ENCODE results near the gene C13orf46.

DNA sequence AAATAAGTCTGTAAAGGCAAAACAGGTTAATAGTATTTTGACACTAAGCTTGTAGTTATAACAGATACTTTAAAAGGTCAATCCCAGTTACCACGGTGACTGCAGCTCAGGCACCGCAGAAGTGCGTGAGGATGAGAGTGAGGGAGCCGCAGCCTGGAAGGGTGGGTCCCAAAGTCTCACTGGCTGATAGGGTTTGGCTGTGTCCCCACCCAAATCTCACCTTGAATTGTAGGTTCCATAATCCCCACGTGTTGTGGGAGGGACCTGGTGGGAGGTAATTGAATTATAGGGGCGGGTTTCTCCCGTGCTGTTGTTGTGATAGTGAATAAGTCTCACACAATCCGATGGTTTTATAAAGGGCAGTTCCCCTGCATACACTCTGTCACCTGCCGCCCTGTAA is 70.0 kb downstream of the C13orf46 start:
- TF ChIP-seq POLR2A (IDR thresholded peaks at IDR 0.05; ENCODE audit: low read length) (no peak), GATA1 (IDR thresholded peaks at IDR 0.05; ENCODE audit: low read depth, low read length) (no peak)
